Measurements from ENCODE around the gene MUL1. TPM values are rescaled to one million over a fixed set of nuclear protein-coding genes. Genes with fewer than 3 reads are reported as not detected.

Gene MUL1
- total and polyA plus RNA-seq, 4 donors: 23.6 to 34.4 (median 31.3) TPM

DNA sequence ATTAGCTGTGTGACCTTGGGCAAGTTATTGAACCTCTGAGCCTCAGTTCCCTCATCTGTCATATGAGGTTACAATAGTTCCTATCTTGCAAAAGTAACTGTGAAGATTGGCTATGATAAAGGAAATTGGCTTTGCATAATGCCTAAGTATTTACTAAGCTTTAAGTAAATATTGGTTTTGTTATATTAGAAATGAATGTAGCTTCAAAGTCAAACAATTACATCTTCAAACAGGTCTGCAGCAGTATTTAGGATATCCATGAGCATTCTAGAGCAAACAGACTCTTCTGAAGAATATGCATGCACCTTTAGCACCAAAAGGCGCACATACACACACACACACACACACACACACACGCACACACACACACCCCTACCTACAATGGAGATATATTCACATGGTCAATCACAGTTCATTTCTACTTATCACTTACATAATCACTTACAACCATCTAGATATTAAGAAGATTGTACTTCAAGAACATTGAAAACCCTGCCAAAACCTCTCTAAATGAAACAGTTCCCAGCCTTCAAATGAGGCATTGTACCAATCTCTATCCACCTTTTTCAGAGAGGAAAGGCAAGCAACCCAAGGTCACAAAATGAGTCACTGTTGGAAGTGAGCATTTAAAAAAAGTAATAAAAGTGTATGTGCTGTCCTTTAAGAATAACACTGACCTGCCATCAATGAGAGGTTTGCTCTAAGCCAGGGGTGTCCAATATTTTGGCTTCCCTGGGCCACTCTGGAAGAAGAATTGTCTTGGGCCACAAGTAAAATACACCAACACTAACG lies 31.0 kb upstream of the MUL1 start:
- Histone ChIP-seq H3K4me1 (ENCODE audit: control insufficient read depth, insufficient read depth, low read length) (no peaks in the 10 kb centered on the region), H3K27ac (ENCODE audit: low read depth, low read length) (no peak overlapping the region), H3K27me3 (ENCODE audit: control insufficient read depth, insufficient read depth, low read length) (peaks cover 7% of the 10 kb centered on the region), H3K9me3 (ENCODE audit: control insufficient read depth, insufficient read depth, low read length) (no peaks in the 10 kb centered on the region), H3K4me3 (ENCODE audit: low read depth, low read length) (no peak overlapping the region), H3K36me3 (ENCODE audit: control insufficient read depth, insufficient read depth, low read length) (no peaks in the 10 kb centered on the region)
- 60% methylated on average over 1 of the region's 3 CpGs for WGBS (ENCODE audit: insufficient coverage)
- no peak for DNase-seq (ENCODE audit: low read depth in 4 of 6, low spot score in 6 of 6)

DNA sequence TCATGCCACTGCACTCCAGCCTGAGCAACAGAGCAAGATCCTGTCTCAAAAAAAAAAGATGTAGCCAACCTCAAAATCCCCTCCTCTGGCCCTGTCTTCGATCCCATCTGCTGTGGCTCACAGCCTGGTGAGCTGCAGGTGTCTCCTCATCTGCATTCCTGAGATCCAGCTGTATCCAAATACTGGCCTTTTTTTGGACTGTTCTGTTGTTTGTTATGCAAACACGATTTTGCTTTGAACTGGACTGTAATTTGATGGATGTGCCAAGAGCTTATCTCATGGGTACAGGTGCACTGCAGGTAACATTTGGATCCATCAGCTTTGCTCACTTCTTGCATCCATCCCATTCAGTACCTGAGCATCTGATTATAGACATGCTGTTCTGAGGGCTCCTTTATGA lies 30.3 kb upstream of the MUL1 start:
- H3K9me3 ChIP-seq (ENCODE audit: control insufficient read depth, insufficient read depth, low read length): no peaks in the 10 kb centered on the region
- no peaks in the 10 kb centered on the region for H3K4me1 ChIP-seq (ENCODE audit: control insufficient read depth, insufficient read depth, low read length)
- WGBS (ENCODE audit: insufficient coverage): 25% methylated on average over 1 of the region's 2 CpGs
- H3K4me3 ChIP-seq (ENCODE audit: low read depth, low read length): no peak overlapping the region
- H3K36me3 ChIP-seq (ENCODE audit: control insufficient read depth, insufficient read depth, low read length): no peaks in the 10 kb centered on the region
- no peak for DNase-seq (ENCODE audit: low read depth in 4 of 6, low spot score in 6 of 6)
- peaks cover 12% of the 10 kb centered on the region for H3K27me3 ChIP-seq (ENCODE audit: control insufficient read depth, insufficient read depth, low read length)
- no peak overlapping the region for H3K27ac ChIP-seq (ENCODE audit: low read depth, low read length)

DNA sequence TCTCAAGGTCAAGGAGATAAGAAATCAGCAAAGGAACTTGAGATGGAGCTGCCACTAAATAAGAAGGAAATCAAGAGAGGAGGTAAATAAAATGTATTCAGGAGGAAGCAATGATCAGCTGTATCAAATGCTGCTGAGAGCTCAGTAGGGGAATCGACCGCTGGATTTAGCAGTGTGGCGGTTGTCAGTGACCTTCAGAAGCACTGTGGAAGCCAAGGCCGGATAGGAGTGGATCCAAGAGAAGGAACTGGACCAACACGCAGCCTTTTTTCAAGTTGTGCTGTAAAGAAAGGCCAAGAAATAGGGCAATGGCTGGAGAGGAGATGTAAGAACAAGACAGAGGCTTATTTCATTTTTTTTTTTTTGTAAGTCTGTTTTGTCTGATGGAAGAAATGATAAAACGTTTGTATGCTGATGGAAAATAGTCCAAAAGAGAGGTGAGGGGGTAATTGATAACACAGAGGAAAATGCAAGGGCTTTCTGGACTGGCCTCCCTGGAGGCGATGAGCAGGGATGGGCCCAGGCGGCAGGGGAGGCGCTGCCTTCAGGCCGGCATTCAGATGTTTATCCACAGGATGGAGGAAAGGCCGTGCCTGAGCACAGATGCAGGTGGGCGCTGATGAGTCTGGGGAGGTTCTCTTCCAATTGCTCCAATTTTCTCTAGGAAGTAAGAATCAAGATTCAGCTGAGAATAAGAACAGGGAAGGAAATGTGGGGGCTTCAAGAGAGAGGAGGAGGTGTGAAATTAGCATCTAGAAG lies 26.9 kb upstream of the MUL1 start:
- Histone ChIP-seq H3K9me3 (ENCODE audit: control insufficient read depth, insufficient read depth, low read length) (no peaks in the 10 kb centered on the region), H3K27me3 (ENCODE audit: control insufficient read depth, insufficient read depth, low read length) (peaks cover 8% of the 10 kb centered on the region), H3K36me3 (ENCODE audit: control insufficient read depth, insufficient read depth, low read length) (no peaks in the 10 kb centered on the region), H3K4me3 (ENCODE audit: low read depth, low read length) (no peak overlapping the region), H3K4me1 (ENCODE audit: control insufficient read depth, insufficient read depth, low read length) (peaks cover 3% of the 10 kb centered on the region), H3K27ac (ENCODE audit: low read depth, low read length) (no peak overlapping the region)
- no peak for DNase-seq (ENCODE audit: low read depth in 4 of 6, low spot score in 6 of 6)
- WGBS (ENCODE audit: insufficient coverage): 50% methylated on average over 10 of the region's 12 CpGs

DNA sequence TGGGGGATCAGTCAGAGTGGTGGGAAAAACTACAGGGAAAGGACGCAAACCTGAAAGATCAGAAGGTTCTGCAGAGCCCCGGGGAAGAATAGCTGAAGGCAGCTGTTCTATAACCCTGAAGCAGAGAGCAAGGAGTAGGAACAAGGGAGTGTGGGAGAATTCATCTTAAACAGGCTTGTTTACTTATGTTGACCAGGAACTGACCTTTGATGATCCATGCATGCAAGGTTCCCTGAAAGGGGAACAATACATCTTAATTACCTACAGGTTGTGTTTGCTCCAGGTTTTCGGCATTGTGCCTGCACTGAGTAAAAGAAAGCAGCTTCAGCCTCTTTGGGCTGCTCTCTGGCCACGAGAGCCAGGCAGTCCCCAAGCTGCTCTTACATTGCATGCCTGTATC lies 25.7 kb upstream of the MUL1 start:
- Histone ChIP-seq H3K4me1 (ENCODE audit: control insufficient read depth, insufficient read depth, low read length) (peaks cover 3% of the 10 kb centered on the region), H3K4me3 (ENCODE audit: low read depth, low read length) (no peak overlapping the region), H3K9me3 (ENCODE audit: control insufficient read depth, insufficient read depth, low read length) (no peaks in the 10 kb centered on the region), H3K27me3 (ENCODE audit: control insufficient read depth, insufficient read depth, low read length) (peaks cover 8% of the 10 kb centered on the region), H3K36me3 (ENCODE audit: control insufficient read depth, insufficient read depth, low read length) (no peaks in the 10 kb centered on the region), H3K27ac (ENCODE audit: low read depth, low read length) (no peak overlapping the region)
- 45% methylated on average over 4 of the region's 4 CpGs for WGBS (ENCODE audit: insufficient coverage)
- DNase-seq (ENCODE audit: low read depth in 4 of 6, low spot score in 6 of 6): no peak

DNA sequence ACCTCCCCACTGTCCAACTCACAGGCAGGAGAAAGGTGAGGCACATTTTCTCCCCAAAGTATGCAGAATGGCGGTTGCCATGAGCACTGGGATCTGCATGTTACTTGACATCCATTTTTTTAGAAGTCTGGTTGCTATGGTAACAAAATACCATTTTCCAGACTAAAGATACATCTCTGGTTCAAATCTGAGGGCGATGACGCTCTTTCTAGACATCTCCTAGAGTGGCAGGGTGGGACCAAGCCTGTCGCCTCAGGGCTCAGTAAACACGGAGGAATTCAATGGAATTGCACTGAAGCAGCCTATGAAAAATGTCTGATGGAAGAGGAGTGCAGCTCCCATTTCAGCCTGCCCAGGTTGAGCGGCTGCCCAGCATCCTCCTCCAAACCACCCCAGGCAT lies 22.9 kb upstream of the MUL1 start:
- no peak overlapping the region for H3K27ac ChIP-seq (ENCODE audit: low read depth, low read length)
- H3K36me3 ChIP-seq (ENCODE audit: control insufficient read depth, insufficient read depth, low read length): no peaks in the 10 kb centered on the region
- H3K4me1 ChIP-seq (ENCODE audit: control insufficient read depth, insufficient read depth, low read length): peaks cover 3% of the 10 kb centered on the region
- WGBS (ENCODE audit: insufficient coverage): 41% methylated on average over 4 of the region's 6 CpGs
- peak in 2 of 6 donors; percentile 78 to 89 for DNase-seq (ENCODE audit: low read depth in 4 of 6, low spot score in 6 of 6)
- peaks cover 7% of the 10 kb centered on the region for H3K27me3 ChIP-seq (ENCODE audit: control insufficient read depth, insufficient read depth, low read length)
- H3K4me3 ChIP-seq (ENCODE audit: low read depth, low read length): no peak overlapping the region
- H3K9me3 ChIP-seq (ENCODE audit: control insufficient read depth, insufficient read depth, low read length): no peaks in the 10 kb centered on the region

DNA sequence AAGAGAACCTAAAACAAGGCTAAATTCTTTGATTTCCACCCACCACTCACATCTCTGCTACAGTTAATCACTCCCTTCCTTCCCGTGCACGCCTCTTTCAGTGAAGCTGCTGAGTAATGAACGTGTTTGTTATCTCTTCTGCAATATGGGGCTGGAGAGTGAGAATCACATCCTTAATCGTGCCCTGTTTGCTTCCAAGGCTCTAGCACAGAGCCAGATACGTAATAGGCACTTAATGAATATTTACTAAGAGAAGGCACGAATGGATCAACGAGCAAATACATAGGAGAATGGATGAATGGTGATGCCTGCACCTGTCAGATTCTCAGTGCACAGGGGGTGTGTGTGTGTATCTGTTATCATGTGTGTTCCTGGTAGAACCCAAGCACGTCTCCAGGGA lies 22.4 kb upstream of the MUL1 start:
- WGBS (ENCODE audit: insufficient coverage): 25% methylated on average over 4 of the region's 8 CpGs

DNA sequence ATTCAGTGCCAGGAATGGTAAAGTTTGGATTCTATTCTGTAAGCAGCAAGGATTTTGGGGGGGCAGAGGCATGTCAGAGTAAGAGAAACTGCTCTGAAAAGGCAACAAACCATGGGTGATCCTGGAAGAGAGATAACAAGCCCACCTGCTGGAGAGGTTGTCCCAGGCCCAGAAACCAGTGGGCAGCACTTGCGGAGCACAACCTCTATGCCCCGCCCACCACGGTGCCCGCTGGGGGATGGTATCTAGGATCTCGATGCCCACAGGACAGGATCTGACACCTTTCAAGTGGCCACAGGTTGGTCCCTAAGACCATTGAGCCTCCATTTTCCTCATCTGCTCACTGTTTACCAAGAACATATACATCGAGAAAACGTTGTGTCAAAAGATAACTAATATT lies 20.3 kb upstream of the MUL1 start:
- no peaks in the 10 kb centered on the region for H3K36me3 ChIP-seq (ENCODE audit: control insufficient read depth, insufficient read depth, low read length)
- DNase-seq (ENCODE audit: low read depth in 4 of 6, low spot score in 6 of 6): no peak
- H3K9me3 ChIP-seq (ENCODE audit: control insufficient read depth, insufficient read depth, low read length): no peaks in the 10 kb centered on the region
- no peak overlapping the region for H3K27ac ChIP-seq (ENCODE audit: low read depth, low read length)
- no peak overlapping the region for H3K4me3 ChIP-seq (ENCODE audit: low read depth, low read length)
- 64% methylated on average over 7 of the region's 7 CpGs for WGBS (ENCODE audit: insufficient coverage)
- no peaks in the 10 kb centered on the region for H3K27me3 ChIP-seq (ENCODE audit: control insufficient read depth, insufficient read depth, low read length)
- H3K4me1 ChIP-seq (ENCODE audit: control insufficient read depth, insufficient read depth, low read length): peaks cover 3% of the 10 kb centered on the region

More for the DNA sequence above, 22.4 kb upstream of the MUL1 start:
- no peaks in the 10 kb centered on the region for H3K9me3 ChIP-seq (ENCODE audit: control insufficient read depth, insufficient read depth, low read length)
- DNase-seq (ENCODE audit: low read depth in 4 of 6, low spot score in 6 of 6): peak in 1 of 6 donors; percentile 60
- no peak overlapping the region for H3K27ac ChIP-seq (ENCODE audit: low read depth, low read length)
- H3K4me1 ChIP-seq (ENCODE audit: control insufficient read depth, insufficient read depth, low read length): peaks cover 3% of the 10 kb centered on the region
- no peaks in the 10 kb centered on the region for H3K36me3 ChIP-seq (ENCODE audit: control insufficient read depth, insufficient read depth, low read length)
- peaks cover 5% of the 10 kb centered on the region for H3K27me3 ChIP-seq (ENCODE audit: control insufficient read depth, insufficient read depth, low read length)
- no peak overlapping the region for H3K4me3 ChIP-seq (ENCODE audit: low read depth, low read length)

DNA sequence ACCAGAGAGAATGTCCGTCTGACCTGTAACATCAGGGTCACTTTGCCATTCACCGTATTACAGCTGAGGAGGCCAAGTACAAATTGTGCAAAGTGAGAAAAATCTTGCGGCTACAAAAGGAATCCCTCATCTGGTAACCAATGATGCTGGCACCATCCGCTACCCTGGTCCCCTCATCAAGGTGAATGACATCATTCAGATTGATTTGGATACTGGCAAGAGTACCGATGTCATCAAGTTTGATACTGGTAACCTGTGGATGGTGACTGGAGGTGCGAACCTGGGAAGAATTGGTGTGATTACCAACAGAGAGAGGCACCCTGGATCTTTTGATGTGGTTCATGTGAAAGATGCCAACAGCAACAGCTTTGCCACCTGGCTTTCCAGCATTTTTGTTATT lies 18.3 kb upstream of the MUL1 start:
- H3K4me1 ChIP-seq (ENCODE audit: control insufficient read depth, insufficient read depth, low read length): peaks cover 3% of the 10 kb centered on the region
- H3K9me3 ChIP-seq (ENCODE audit: control insufficient read depth, insufficient read depth, low read length): no peaks in the 10 kb centered on the region
- H3K27me3 ChIP-seq (ENCODE audit: control insufficient read depth, insufficient read depth, low read length): no peaks in the 10 kb centered on the region
- WGBS (ENCODE audit: insufficient coverage): 76% methylated on average over 6 of the region's 6 CpGs
- no peak for DNase-seq (ENCODE audit: low read depth in 4 of 6, low spot score in 6 of 6)
- H3K27ac ChIP-seq (ENCODE audit: low read depth, low read length): no peak overlapping the region
- H3K36me3 ChIP-seq (ENCODE audit: control insufficient read depth, insufficient read depth, low read length): no peaks in the 10 kb centered on the region
- no peak overlapping the region for H3K4me3 ChIP-seq (ENCODE audit: low read depth, low read length)

DNA sequence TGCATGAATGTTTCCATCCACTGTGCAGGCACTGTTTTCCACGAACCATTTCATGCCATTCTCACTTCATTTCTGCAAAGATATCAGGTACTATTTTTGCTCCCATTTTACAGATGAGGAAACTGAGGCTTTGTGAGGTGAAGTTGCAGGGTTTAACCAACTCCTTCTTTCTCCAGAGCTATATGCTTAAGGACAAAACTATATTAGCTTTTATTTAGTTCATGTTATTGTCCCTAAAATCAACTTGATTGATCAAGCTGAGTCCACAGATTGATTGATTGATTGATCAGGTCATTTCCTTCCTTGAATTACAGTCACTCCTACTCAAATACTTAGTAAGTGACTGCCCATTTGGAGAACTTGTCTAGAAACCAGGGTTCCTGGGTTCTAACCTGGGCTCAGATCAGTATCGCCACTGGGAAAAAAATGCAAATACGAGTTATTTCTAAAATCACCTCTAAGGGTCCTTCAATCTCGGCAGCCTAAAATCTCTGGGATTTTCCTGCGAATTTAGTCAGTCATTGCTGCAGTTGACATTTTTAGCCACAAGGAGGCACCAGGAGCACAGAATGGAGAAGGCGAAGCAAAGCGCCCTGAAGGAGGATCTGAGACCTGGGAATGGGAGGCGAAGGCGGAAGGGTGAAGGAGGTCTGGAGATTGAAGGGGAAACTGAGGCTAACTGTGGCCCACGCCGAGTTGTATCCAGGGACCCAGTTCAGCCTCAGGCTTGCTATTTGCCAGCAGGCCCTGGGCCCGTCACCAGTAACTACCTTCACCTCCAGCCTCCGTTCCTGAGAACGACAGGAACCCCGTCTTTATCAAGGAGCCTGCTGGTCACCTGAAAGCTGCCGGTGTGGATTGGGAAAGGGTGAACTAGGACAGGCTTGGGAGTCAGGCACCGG lies 14.3 kb upstream of the MUL1 start:
- no peak overlapping the region for H3K27ac ChIP-seq (ENCODE audit: low read depth, low read length)
- H3K9me3 ChIP-seq (ENCODE audit: control insufficient read depth, insufficient read depth, low read length): no peaks in the 10 kb centered on the region
- peak; percentile 54 to 97 (median 82) for DNase-seq (ENCODE audit: low read depth in 4 of 6, low spot score in 6 of 6)
- no peaks in the 10 kb centered on the region for H3K27me3 ChIP-seq (ENCODE audit: control insufficient read depth, insufficient read depth, low read length)
- H3K36me3 ChIP-seq (ENCODE audit: control insufficient read depth, insufficient read depth, low read length): no peaks in the 10 kb centered on the region
- WGBS (ENCODE audit: insufficient coverage): 3% methylated on average over 10 of the region's 17 CpGs
- H3K4me3 ChIP-seq (ENCODE audit: low read depth, low read length): no peak overlapping the region
- no peaks in the 10 kb centered on the region for H3K4me1 ChIP-seq (ENCODE audit: control insufficient read depth, insufficient read depth, low read length)

Measured in spinal cord (tissue), 10 donors.